H9 (cell line): ENCODE measurements around the gene KRT77. TPM values are rescaled to one million over a fixed set of nuclear protein-coding genes. Genes with fewer than 3 reads are reported as not detected.

Source experiments
- DNase-seq: peaks from one replicate; pipeline ENCODE4 v3.0.0-alpha.2; 2017
- H2AFZ ChIP-seq: one replicate; pipeline ENCODE4 v1.6.1; 2013; ENCODE audit warnings: mild to moderate bottlenecking, low read length, control low read depth, moderate library complexity
- H2AK5ac ChIP-seq: 2 replicates; pipeline ENCODE4 v1.6.1; 2013; ENCODE audit warnings: low read length, control low read depth, mixed read lengths; ENCODE audit not compliant: insufficient read length
- H2BK120ac ChIP-seq: one replicate; pipeline ENCODE4 v1.6.1; 2013; ENCODE audit warnings: low read depth, mild to moderate bottlenecking, low read length, control low read depth, inconsistent platforms; ENCODE audit not compliant: poor library complexity, severe bottlenecking
- H2BK12ac ChIP-seq: 2 replicates; pipeline ENCODE4 v1.6.1; 2013; ENCODE audit warnings: low read length, control low read depth, mixed read lengths, low read depth; ENCODE audit not compliant: insufficient read length
- H2BK15ac ChIP-seq: 2 replicates; pipeline ENCODE4 v1.6.1; 2013; ENCODE audit warnings: low read depth, low read length, control low read depth
- H2BK20ac ChIP-seq: one replicate; pipeline ENCODE4 v1.6.1; 2013; ENCODE audit warnings: low read depth, mild to moderate bottlenecking, low read length, control low read depth, inconsistent platforms; ENCODE audit not compliant: poor library complexity, severe bottlenecking
- H2BK5ac ChIP-seq: 2 replicates; pipeline ENCODE4 v1.6.1; 2013; ENCODE audit warnings: low read length, control low read depth, mixed read lengths; ENCODE audit not compliant: insufficient read length
- H3K14ac ChIP-seq: 2 replicates; pipeline ENCODE4 v1.6.1; 2013; ENCODE audit warnings: low read length, control low read depth; ENCODE audit not compliant: insufficient read depth
- H3K18ac ChIP-seq: 2 replicates; pipeline ENCODE4 v1.6.1; 2013; ENCODE audit warnings: low read depth, mild to moderate bottlenecking, mixed read lengths, low read length, control low read depth; ENCODE audit not compliant: insufficient read length
- H3K23ac ChIP-seq: 2 replicates; pipeline ENCODE4 v1.6.1; 2013; ENCODE audit warnings: low read length, control low read depth, mixed read lengths, low read depth; ENCODE audit not compliant: insufficient read length
- H3K23me2 ChIP-seq: 2 replicates; pipeline ENCODE4 v1.6.1; 2013; ENCODE audit warnings: low read depth, mild to moderate bottlenecking, mixed read lengths, low read length, control low read depth; ENCODE audit not compliant: insufficient read length, poor library complexity, severe bottlenecking
- H3K27ac ChIP-seq: 2 replicates; pipeline ENCODE4 v1.5.1; 2013; ENCODE audit warnings: low read length, control low read depth, mixed read lengths, low read depth; ENCODE audit not compliant: insufficient read length
- H3K27me3 ChIP-seq: 2 replicates; pipeline ENCODE4 v1.6.1; 2013; ENCODE audit warnings: low read length, control low read depth, inconsistent platforms; ENCODE audit not compliant: insufficient read depth
- H3K4ac ChIP-seq: 2 replicates; pipeline ENCODE4 v1.6.1; 2013; ENCODE audit warnings: low read depth, mild to moderate bottlenecking, control low read depth, inconsistent platforms, low read length, moderate library complexity
- H3K4me1 ChIP-seq: 2 replicates; pipeline ENCODE4 v1.6.1; 2013; ENCODE audit warnings: low read length, control low read depth, inconsistent platforms; ENCODE audit not compliant: insufficient read depth
- H3K4me2 ChIP-seq: 2 replicates; pipeline ENCODE4 v1.6.1; 2013; ENCODE audit warnings: low read length, control low read depth, mixed read lengths; ENCODE audit not compliant: insufficient read length, insufficient read depth
- H3K56ac ChIP-seq: 2 replicates; pipeline ENCODE4 v1.6.1; 2013; ENCODE audit warnings: low read depth, mild to moderate bottlenecking, mixed read lengths, low read length, control low read depth; ENCODE audit not compliant: insufficient read length
- H3K79me1 ChIP-seq: 2 replicates; pipeline ENCODE4 v1.6.1; 2013; ENCODE audit warnings: low read depth, mild to moderate bottlenecking, moderate library complexity, low read length, control low read depth, inconsistent platforms; ENCODE audit not compliant: insufficient read depth, poor library complexity, severe bottlenecking
- H3K79me2 ChIP-seq: 2 replicates; pipeline ENCODE4 v1.6.1; 2013; ENCODE audit warnings: low read length, control low read depth, inconsistent platforms; ENCODE audit not compliant: insufficient read depth
- H3K9ac ChIP-seq: 2 replicates; pipeline ENCODE4 v1.6.1; 2013; ENCODE audit warnings: low read length, control low read depth, mixed read lengths; ENCODE audit not compliant: insufficient read length; ENCODE audit errors: extremely low read depth
- H3K9me3 ChIP-seq: one replicate; pipeline ENCODE4 v1.6.1; 2013; ENCODE audit warnings: low read depth, low read length, inconsistent platforms; ENCODE audit not compliant: control insufficient read depth
- H3T11ph ChIP-seq: one replicate; pipeline ENCODE4 v1.6.1; 2013; ENCODE audit warnings: mild to moderate bottlenecking, low read length, control low read depth, inconsistent platforms
- H4K20me1 ChIP-seq: one replicate; pipeline ENCODE4 v1.6.1; 2013; ENCODE audit not compliant: control insufficient read depth, insufficient read length, insufficient read depth
- H4K5ac ChIP-seq: 2 replicates; pipeline ENCODE4 v1.6.1; 2013; ENCODE audit warnings: low read depth, mild to moderate bottlenecking, mixed read lengths, low read length, control low read depth; ENCODE audit not compliant: insufficient read length
- H4K8ac ChIP-seq: replicated peaks from 2 replicates; pipeline ENCODE4 v1.6.1; 2013; ENCODE audit warnings: low read length, control low read depth, mixed read lengths, low read depth; ENCODE audit not compliant: insufficient read length
- H4K91ac ChIP-seq: 2 replicates; pipeline ENCODE4 v1.6.1; 2013; ENCODE audit warnings: low read depth, mild to moderate bottlenecking, moderate library complexity, mixed read lengths, low read length, control low read depth; ENCODE audit not compliant: insufficient read length
- H3K27ac Mint-ChIP-seq, 3 experiments: 2 replicates in 2 of 3; 3 replicates in 1 of 3; pipeline ENCODE4 v1.8.0; 2020 to 2021; ENCODE audit warnings: mixed read lengths in 3 of 3, mild to moderate bottlenecking in 1 of 3, moderate library complexity in 1 of 3
- H3K27me3 Mint-ChIP-seq: 2 replicates; pipeline ENCODE4 v1.8.0; 2021; ENCODE audit warnings: low read depth, mild to moderate bottlenecking, moderate library complexity, mixed read lengths
- H3K36me3 Mint-ChIP-seq, 3 experiments: 2 replicates in 2 of 3; 3 replicates in 1 of 3; pipeline ENCODE4 v1.8.0; 2020 to 2021; ENCODE audit warnings: low read depth in 3 of 3, mixed read lengths in 3 of 3; ENCODE audit not compliant: insufficient read depth in 1 of 3
- H3K4me1 Mint-ChIP-seq, 2 experiments: 2 replicates each; pipeline ENCODE4 v1.8.0; 2020; ENCODE audit warnings: mixed read lengths in 2 of 2
- H3K4me3 Mint-ChIP-seq, 2 experiments: 2 replicates in 1 of 2; 3 replicates in 1 of 2; pipeline ENCODE4 v1.8.0; 2020 to 2021; ENCODE audit warnings: mild to moderate bottlenecking in 2 of 2, mixed read lengths in 2 of 2, moderate library complexity in 1 of 2
- H3K9me3 Mint-ChIP-seq, 2 experiments: 2 replicates in 1 of 2; 3 replicates in 1 of 2; pipeline ENCODE4 v1.8.0; 2020; ENCODE audit warnings: mild to moderate bottlenecking in 2 of 2, mixed read lengths in 2 of 2, moderate library complexity in 1 of 2
- WGBS: extraction: QIAGEN DNeasy Blood & Tissue Kit; methylation state at CpG from one replicate; pipeline ENCODE4 v1.1.7; 2013; ENCODE audit warnings: missing lambda C conversion rate, low lambda C conversion rate, mixed read lengths; ENCODE audit not compliant: insufficient read length; ENCODE audit errors: extremely low coverage; 5-methylcytosine and 5-hydroxymethylcytosine counted together
- total RNA-seq: library from RNA; stranded (reverse); gene quantifications from 2 replicates; pipeline ENCODE4 v1.2.1, GENCODE V29; 2021
- TF ChIP-seq, protein P1 (sequence below): fragments of 200-600 bp; sonication (generic); conservative IDR thresholded peaks from 3 replicates; pipeline ENCODE4 v1.8.0; 2021; ENCODE audit warnings: antibody characterized with exemption, mild to moderate bottlenecking

Gene KRT77
- total RNA-seq, 1 experiment from 2014 or later = not detected

DNA sequence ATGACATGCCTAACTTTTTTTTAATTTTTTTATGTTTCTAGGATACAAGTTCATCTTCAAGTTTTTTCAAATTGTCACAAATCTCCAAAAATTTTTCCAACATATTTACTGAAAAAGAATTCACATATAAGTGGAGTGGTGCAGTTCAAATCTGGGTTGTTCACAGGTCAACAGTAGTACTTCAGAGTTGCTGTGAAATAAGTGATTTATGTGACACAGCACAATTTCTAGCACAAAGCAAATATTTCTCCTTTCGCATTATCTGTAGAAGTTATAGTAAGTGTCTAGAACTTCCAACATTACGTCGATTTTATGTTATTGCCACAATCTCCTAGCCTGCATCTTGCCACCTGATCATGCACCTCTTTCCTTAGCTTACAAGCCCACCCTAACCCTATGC lies 41.7 kb downstream of the KRT77 start:
- Histone ChIP-seq H2BK5ac (no peak overlapping the region), H3K9ac (no peak overlapping the region), H4K91ac (no peak overlapping the region), H2BK15ac (no peak overlapping the region), H4K5ac (no peak overlapping the region), H3K56ac (no peak overlapping the region), H2BK20ac (no peak overlapping the region), H4K8ac (no peak overlapping the region), H2AK5ac (no peak overlapping the region), H3K23me2 (no peaks in the 10 kb centered on the region), H3K27ac (no peak overlapping the region), H3K79me1 (no peaks in the 10 kb centered on the region), H3K79me2 (no peaks in the 10 kb centered on the region), H3K4ac (no peak overlapping the region), H4K20me1 (peaks cover 2% of the 10 kb centered on the region), H3T11ph (no peak overlapping the region), H3K4me1 (no peaks in the 10 kb centered on the region), H3K18ac (no peak overlapping the region), H3K9me3 (no peaks in the 10 kb centered on the region), H2BK12ac (no peak overlapping the region), H3K14ac (no peak overlapping the region), H3K4me2 (no peak overlapping the region), H2BK120ac (no peak overlapping the region), H3K27me3 (no peaks in the 10 kb centered on the region), H2AFZ (no peak overlapping the region), H3K23ac (no peak overlapping the region)
- no peaks in the 10 kb centered on the region for H3K9me3 Mint-ChIP-seq
- DNase-seq = no peak
- no CpG with 5 or more reads among the region's 3 CpGs for WGBS
- TF ChIP-seq, protein P1, sequence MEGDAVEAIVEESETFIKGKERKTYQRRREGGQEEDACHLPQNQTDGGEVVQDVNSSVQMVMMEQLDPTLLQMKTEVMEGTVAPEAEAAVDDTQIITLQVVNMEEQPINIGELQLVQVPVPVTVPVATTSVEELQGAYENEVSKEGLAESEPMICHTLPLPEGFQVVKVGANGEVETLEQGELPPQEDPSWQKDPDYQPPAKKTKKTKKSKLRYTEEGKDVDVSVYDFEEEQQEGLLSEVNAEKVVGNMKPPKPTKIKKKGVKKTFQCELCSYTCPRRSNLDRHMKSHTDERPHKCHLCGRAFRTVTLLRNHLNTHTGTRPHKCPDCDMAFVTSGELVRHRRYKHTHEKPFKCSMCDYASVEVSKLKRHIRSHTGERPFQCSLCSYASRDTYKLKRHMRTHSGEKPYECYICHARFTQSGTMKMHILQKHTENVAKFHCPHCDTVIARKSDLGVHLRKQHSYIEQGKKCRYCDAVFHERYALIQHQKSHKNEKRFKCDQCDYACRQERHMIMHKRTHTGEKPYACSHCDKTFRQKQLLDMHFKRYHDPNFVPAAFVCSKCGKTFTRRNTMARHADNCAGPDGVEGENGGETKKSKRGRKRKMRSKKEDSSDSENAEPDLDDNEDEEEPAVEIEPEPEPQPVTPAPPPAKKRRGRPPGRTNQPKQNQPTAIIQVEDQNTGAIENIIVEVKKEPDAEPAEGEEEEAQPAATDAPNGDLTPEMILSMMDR = no peak
- H3K4me1 Mint-ChIP-seq = peaks cover 0 to 2% of the 10 kb centered on the region in 2 experiments; a peak in 2 of 4 replicates
- H3K27me3 Mint-ChIP-seq = peaks cover 22% of the 10 kb centered on the region
- H3K36me3 Mint-ChIP-seq = no peaks in the 10 kb centered on the region
- H3K4me3 Mint-ChIP-seq = no peak overlapping the region
- no peak overlapping the region for H3K27ac Mint-ChIP-seq
